Activated T-helper 1 cell treated with anti-CD3 and anti-CD28 coated beads, Interleukin-2, amount 50 U/mL, for 16 hours (primary cell): ENCODE data around the gene LBHD2.

Experiments
- DNase-seq, 2 donors: peaks; one replicate each; pipeline ENCODE4 v3.0.0-alpha.2; 2020; ENCODE audit warnings: low read depth in 1 of 2, low spot score in 1 of 2

Gene LBHD2

DNA sequence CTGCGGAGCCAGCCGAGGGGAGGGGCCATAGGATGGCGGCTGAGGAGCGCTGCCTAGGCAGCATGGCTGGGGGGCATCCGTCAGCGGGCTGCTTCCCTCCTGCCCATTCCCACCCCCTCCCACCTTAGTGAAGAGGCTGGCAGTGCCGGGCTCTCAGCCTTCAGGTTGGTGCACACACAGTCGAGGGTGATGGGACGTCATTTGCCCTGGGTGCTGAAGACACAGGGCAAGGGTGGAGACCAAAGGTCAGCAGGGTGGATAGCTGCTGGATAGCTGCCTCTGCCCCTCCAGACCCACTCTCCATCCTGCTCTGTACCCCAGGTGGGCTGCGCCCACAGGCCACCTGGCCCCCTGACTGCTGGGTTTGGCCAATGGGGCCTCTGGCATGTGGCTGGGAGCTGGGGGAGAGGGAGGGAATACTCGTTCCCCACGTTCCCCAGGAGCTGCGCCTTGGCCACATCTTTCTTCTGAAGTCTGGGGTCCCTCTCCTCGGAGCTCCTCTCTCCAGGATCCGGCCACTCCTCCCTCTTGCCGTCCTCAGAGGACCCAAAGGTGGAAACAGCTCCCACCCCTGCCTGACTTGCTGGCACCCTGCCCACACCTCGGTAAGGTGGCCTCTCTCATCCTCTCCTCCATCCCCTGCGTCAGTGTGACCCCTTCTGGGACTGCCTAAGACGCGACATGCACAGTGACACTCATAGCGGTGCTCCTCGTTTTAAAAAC, 15.5 kb upstream of the LBHD2 start:
- DNase-seq: no peak

DNA sequence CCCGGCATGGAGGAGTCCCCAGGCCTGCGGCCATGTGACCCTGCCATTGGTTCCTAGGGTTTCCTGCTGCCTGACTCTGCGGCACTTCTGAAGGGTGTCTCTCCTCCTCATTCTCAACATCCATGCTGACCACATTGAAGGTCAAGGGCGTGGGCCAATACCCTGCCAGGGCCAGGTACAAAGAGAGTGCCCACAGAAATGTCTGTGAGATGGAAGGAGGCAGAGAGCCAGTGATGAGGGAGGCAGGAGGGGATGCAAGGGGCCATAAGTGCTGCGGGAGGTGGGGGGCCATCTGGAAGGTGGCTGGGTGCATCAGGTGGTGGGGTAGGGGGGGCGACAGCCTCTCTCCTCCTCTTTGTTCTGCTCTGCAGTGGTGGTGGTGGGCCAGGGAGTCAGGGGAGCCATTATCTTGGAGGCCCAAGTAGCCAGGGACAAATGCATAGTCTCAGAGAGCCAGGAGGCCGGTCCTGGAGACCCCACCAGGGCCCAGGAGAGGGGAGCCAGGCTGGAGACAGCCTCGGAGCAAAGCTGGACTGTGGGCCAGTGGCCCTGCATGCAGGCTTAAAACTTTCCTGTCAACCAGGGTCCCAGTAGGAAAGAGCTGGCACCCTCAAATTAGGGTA, 13.6 kb upstream of the LBHD2 start:
- no peak for DNase-seq

DNA sequence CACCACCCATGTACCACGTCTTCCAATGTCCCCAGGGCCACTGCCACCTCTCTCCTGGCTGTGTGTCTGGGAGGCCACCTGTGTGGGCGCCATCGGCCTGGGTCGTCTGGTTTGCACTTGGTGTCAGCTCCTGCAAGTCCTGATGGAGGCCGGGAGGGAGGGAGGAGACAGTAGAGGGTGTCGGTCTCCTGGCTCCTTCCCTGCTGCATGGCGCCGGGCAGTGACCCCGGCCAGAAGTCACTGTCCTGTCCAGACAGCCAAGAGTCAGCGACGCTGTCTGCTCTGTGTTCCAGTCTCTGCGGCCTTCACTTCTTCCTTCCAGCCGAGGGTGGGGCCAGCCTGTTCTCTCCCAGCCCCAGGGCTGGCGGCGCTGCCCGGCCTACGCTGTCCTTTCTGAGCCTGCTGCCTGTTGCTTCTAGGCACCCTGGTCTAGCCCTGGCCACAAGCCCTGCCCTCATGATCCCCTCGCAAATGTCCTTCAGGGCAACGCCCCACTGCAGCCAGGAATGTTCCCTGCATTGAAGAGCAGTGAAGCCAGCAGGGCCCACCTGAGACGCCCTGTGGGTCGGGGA, 13.0 kb upstream of the LBHD2 start:
- DNase-seq: no peak

DNA sequence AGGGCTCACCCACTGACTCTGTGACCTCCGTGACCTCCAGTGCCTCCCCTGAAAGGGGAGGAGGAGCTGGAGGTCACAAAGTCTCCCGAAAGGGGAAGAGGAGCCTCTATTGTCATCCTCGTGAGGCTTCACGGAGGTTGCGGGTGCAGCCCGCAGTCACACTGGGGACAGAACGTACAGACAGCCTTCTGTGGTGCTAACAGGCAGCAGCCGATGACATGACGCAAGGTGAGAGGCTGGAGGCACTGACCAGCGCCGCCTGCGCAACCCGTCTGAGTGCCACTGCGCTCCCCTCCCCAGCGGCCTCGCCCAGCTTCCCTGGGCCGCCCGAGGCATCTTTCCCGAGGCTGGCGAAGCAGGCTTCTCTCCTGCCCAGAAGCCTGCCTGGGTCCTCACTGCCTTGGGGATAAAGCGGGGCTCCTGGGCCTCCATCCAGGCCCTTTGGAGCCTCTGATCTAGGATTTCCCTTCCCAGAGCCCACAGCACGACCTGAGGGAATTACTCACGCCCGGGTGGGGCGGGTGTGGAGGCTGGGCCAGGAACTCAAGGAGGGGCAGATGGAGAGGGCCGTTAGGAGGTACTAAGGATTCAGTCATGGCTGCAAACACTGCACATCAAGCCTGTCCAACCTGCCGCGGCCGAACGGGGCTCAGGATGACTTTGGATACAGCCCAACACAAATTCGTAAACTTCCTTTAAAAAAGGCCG, 12.3 kb upstream of the LBHD2 start:
- DNase-seq: no peak

DNA sequence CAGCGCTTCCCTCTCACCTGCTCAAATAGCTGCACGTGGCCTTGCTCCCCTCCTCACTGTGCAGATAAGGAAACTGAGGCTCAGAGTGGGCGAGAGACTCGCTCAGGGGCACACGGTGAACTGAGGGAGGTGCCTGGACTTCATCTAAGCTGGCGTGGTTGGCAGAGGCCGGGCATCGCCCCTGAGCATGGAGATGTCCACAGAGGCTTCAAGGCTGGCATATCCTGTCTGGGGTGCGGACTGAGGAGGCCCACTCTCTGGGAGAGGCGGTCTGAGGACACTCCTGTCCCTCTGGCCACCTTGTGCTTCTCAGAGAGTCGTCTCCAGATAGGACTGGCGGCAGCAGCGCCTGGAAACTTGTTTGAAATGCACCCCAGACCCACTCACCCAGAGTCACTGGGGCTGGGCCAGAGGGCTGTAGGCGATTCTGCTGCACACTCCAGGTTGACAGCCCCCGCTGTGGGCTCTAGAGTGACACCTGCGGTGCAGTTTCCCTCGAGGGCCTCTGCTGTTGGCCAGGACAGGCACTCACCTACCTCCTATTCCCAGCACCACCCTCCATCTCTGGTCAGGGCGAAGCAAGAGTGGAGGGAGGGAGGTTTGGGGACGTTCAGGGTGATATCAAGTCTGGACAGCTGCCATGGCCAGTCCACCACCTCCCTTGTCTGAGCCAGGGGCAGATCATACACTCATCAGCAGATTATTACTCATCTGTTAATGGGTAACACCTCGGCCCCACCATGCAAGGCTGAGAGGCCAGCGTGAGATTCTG, 11.2 kb upstream of the LBHD2 start:
- no peak for DNase-seq

DNA sequence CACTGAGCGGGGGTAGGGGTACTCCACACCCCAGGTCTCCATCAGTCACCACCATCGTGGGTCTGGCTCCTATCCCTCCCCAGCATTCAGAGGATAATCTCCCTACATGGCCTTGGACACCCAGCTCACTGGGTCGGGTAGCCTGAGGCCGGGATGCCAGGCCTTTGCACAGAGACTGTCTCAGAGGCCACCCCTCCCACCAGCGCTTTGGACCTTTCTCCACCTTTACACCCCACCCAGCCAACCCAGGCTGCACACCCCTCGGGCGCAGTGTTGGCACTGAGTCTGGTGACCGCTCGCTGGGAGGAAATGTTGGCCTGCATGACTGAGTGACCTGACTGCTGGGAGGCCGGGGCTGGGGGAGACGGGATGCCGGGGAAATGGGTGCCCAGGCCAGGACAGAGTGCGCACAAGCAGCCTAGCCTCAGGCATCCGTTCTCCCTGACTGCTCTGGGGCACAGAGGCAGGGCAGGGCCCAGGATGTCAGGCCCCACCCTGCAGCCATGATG, 10.6 kb upstream of the LBHD2 start:
- DNase-seq: no peak

DNA sequence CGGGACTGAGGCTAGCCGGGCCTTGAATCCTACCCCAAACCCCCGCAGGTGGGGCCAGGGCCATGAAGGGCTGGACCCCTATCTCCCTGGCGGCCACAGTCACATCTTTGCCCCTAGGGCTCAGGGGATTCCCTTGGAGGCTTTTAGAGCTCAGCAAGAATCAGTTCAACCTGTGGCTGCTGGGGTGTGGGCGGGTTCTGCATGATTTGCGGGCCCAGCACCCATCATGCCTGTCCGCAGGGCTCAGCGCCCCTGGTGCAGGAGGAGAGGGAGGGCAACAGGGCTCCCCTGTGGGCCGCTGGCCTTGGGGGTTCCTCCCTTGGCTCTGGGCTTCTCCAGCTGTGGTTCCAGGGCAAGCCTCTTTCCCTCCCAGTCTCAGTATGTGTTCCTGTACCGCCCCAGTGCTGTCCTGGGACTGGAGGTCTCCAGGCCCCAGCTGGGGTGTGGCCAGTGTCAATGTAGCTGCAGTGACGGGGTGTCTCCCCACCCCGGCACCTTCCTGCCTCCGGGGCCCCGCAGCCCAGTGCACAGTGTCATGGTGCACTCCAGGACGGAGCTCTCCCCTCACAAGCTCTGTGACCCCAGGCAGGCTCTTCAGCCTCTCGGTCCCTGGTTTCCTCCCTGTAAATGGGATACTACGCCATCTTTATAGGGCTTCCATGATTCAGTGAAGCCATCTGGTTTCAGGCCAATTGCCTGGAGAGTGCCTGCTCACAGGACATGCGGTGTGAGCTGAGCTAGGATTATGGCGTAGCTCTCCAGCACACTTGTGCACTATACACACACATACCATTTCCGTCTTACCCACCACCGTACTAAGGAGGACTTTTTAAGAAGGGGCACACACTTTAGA, 9.9 kb upstream of the LBHD2 start:
- no peak for DNase-seq

DNA sequence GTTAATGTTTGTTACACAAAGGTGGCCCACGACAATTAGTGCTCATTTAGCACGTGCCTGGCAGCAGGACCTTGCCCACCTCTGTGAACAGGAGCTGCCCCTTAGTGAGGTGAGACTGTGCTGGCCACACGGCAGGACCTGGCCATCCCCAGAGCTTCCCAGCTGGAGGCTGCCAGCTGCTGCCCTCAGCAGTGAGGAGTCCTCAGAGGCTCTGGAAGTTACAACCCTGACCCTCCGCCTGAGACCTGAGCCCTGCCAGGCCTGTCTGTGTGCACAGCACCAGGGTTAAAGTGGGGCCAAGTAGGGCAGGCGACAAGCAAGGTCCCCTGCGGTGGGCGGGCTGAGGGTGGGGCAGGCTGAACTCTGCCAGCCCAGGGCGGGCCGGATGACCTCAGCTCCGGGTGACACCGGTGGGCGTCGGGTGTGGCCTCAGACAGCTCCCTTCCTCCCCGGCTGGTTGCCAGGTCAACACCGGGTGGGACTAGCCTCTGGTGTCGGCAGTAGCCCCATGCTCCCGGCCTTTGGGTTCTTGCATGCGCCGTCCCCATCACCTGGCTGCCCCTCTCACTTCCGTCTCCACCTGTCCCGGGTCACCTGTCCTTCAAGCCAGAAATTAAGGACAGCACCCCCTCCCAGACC, 9.2 kb upstream of the LBHD2 start:
- no peak for DNase-seq

DNA sequence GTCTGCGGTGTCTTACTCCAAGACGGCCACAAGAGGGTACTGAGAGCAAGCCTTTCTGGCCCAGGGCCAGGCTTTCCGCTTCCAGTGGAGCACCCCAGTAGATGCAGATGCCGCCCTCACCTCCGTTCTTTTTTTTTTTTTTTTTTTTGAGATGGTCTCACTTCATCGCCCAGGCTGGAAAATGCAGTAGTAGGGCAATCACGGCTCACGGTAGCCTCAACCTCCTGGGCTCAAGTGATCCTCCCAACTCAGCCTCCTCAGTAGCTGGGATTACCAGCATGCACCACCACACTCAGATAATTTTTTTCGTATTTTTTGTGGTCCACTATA, 5.6 kb upstream of the LBHD2 start:
- peak; percentile 49 to 57 for DNase-seq

DNA sequence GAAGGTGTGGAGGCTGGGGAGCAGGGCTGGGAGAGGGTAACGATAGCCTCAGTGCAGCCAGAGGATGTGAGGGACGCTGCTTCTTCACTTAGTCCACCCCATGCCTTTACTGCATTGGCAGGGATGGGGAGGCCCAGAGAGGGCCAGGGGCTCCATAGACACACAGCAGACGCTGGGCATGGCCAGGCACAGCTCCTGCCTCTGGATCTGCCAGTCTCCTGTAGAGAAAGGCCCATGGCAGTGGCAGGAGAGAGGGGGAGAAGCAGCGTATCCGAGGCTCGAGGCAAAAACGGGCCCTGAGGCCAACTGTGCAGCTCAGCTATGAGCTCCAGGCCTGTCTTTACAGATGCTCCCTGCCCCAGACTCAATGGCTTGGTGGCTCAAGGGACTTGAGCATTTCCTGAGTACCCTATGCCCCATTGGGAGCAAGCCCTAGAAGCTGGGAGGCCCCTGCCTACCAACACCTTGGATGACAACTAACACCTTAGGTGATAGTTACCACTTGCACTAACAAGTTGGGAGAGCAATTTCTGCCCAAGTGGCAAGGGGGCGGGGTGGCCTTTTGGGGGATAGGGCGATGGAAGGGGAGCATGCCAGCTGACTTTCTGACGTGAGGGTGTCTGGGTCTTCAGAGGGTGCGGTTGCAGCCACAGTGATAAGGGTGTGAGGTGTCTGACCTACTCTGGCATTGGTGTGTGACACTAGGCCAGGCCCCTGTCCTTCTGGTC, 5.0 kb upstream of the LBHD2 start:
- DNase-seq: no peak

DNA sequence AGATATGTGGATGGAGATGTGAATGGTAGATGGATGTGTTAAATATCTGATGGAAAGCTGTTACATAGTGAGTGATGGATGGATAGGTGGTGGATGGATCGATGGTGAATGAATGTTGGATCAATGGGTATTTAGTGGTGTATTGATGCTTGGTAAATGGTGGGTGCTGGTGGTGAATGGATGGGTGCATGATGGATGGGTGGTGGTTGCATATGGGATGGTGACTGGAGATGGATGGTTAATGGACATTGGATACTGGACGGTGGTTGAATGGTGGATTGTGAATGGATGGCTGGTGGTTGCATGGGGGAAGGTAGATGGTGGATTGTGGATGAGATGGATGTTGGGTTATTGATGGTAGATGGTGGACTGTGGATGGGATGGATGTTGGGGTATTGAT, 2.1 kb upstream of the LBHD2 start:
- DNase-seq: no peak

DNA sequence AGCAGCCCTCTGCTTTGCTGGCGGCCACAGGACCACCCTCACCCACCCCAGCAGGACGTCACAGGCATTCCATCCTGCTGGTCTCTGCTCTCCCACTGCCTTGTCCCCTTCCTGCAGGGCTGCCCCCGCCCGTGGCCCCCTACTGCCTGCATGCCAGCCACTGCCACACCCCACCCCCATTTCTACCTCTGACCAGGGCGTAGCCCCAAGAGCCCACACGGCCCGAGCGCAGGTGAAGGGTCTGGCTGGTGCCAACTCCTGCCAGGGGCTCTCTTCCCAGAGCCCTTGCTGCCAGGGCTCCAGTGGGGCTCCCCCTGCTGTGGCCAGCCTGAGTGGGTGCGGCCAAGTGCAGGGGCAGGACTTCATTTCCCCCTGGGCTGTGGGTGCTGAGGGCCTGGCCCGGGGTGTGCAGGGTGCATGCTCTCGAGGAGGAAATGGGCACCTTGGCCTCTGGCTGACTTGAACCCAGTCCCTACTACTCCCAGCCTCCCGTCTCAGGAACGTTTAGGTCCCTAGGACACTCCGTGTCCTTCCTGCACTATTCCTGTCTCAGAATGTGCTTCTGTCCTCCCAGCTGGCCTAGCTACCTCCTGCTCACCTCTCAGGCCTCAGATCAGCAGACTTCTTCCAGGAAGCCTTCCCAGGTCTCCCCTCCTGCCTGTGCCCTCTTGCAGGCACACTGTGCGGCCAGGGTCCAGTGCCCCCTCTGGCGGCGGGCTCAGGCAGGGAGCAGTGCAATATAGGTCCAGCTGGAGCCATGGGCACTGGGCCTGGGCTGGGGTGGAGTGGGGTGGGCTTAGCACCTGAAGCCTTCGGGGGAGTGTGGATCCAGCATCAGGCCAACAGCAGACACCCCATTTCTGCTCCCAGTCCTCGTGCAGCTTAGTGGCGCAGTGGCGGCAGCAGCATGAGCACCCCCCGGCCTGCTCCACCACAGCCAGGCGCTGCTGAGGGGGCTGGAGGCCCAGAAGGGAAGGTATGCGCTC, 1.4 kb downstream of the LBHD2 start:
- DNase-seq: no peak

DNA sequence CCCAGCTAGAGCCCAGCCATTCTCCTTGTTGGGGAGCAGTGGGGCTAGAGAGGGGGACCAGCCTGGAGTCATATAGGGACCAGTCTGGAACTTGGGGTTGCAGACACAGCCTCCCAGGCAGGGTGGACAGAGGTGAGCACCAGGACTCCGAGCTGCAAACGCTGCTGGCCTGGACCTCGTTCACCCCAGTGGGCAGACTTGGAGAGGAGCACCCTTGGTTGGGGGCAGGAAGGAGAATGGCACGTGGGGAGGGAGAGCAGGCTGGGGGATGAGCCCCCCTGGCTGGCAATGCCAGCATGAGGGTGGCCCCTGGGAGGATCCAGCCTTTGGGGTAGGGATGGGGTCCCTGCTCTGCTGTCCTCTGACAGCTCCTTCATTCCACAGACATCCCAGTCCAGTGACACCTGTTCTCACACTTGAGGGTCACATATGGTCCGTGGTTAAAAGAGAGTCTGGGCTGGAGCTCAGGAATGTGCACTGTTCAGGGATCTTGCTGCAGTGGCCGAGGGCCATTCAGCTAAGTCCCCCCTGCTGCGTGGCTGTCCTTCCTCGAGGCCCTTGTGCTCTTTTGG, 2.8 kb downstream of the LBHD2 start:
- no peak for DNase-seq

DNA sequence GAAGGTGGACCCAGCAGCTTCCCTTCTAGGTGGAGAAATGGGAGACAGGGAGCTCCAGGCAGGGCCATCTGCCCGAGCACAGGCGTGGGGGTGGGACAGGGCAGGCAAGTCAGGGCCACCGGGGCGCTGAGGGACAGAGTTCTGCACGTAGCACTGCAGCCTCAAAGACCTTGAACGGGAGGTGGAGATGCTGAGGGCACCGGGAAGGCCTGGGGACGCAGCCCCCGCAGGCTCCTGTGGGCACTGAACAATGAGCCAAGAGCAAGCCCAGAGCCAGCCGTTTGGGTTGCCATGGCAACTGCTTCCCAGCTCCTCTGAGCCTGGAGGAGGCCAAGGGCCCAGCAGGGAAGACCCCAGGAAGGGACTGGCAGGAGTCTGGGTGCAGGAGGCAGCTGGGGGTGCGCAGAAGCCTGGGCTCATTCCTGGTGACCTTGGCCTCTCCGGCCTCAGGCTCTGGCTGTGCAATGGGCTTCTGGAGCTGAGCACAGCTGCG, 3.4 kb downstream of the LBHD2 start:
- DNase-seq: no peak

DNA sequence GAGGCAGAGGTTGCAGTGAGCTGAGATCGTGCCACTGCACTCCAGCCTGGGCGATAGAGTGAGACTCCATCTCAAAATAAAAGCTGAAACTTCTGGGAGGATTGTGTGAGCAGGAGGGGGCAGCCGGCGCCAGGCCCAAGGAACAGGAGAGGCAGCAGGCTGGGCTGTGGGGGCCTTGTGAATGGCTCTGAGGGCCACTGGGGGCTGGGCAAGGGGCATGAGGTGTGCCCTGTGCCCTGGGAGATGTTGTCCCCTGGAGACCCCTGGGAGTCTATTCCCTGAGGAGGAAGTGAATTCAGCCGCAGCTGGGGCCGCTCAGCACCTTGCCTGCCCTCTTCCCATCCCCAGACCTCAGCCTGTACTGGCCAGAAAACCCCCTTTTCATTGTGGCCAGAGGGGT, 4.9 kb downstream of the LBHD2 start:
- DNase-seq: no peak

DNA sequence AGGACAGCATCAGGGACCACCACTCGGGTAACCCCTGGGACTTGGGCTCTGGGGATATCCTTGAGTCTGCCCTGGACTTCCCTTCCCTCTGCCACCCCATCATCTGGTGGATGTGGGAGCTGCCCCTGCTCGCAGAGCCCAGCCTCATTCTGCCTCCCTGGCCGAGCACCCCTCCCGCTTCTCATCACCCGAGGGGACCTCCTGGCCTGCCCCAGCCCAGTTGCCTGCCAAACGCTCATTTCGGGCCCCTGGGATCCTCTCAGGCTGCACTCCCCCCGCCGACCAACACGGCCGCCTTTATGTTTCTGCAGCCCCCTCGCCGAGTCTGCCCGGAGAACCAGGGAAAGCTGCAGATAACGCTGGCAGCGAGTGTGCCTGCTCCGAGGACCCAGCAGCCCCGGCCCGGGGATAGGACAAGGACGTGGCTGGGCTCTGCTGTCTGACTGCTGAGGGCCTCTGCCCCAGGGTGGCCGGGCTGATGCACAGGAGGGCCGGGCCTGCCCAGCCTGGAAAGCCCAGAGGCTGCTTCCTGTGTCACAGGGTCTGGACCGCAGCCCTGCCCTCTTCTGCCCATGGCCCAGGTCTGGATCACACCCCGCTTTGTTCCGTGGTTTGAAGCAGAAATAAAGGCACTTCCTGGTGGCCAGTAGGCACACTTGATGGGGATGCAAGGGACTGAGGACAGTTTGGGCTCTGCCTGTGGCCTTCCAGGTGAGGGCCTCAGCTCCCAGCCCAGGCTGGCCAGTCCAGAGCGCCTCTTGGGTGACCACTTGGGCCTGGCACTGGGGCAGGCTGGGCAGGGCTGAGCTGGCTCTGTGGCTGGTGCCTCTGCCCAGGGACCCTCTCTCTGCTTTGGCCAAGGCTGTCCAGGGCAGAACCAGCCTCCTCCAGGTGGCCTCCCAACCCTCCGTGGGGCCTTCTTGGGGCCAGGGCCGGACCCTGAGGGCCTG, 5.7 kb downstream of the LBHD2 start:
- no peak for DNase-seq
